ENCODE data around the gene RIF1. TPM values are rescaled to one million over a fixed set of nuclear protein-coding genes. Genes with fewer than 3 reads are reported as not detected.

The RIF1 gene
- total RNA-seq, 2 donors from 2014 or later, result 22.6 to 38.2 TPM

- Histone ChIP-seq H3K4me3 (no peak overlapping the region), H3K36me3 (replicated peaks in 1 of 2; ENCODE audit: insufficient read depth in 1 of 2, low read depth in 2 of 2) (no peaks in the 10 kb centered on the region), H3K9me3 (no peaks in the 10 kb centered on the region), H3K4me1 (no peaks in the 10 kb centered on the region), H3K27me3 (no peaks in the 10 kb centered on the region), H3K27ac (no peak overlapping the region)
- no peak for TF ChIP-seq POLR2A (IDR thresholded peaks at IDR 0.05)
- TF ChIP-seq, protein P1, sequence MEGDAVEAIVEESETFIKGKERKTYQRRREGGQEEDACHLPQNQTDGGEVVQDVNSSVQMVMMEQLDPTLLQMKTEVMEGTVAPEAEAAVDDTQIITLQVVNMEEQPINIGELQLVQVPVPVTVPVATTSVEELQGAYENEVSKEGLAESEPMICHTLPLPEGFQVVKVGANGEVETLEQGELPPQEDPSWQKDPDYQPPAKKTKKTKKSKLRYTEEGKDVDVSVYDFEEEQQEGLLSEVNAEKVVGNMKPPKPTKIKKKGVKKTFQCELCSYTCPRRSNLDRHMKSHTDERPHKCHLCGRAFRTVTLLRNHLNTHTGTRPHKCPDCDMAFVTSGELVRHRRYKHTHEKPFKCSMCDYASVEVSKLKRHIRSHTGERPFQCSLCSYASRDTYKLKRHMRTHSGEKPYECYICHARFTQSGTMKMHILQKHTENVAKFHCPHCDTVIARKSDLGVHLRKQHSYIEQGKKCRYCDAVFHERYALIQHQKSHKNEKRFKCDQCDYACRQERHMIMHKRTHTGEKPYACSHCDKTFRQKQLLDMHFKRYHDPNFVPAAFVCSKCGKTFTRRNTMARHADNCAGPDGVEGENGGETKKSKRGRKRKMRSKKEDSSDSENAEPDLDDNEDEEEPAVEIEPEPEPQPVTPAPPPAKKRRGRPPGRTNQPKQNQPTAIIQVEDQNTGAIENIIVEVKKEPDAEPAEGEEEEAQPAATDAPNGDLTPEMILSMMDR (IDR thresholded peaks at IDR 0.05), result no peak
- 62 to 65% methylated on average over 1 of the region's 1 CpG for WGBS, 2 donors
- no peak for DNase-seq
- intact Hi-C loops (cut with DNase I), result no loop called here
- no peak for ATAC-seq
These were observed 111.3 kb downstream of the RIF1 start for GRCh38 chr2:151520976-151521375.

DNA sequence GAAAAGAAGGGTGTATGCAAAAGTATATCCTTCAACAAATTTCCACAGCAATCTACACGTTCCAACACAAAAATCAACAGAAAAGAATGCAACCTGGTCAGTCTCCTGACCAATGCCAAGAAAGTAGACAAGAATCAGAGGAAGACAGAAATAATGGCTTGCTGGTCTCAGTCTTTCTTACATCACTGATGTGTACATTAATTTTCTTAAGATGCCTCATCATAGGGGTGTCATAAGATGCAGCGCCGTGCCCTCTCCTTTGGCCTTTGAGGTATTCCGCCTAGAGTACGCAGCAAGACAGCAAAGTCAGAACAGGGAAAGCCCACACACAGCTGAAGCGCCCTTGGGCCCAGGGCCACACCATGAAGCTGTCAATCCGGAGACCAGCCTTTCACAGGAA is 112.9 kb downstream of the RIF1 start:
- no peak for DNase-seq
- H3K27me3 ChIP-seq, result no peaks in the 10 kb centered on the region
- WGBS, 2 donors, result 88 to 91% methylated on average over 7 of the region's 7 CpGs
- intact Hi-C loops (cut with DNase I), result no loop called here
- H3K27ac ChIP-seq, result no peak overlapping the region
- ATAC-seq, result no peak
- H3K4me1 ChIP-seq, result no peaks in the 10 kb centered on the region
- no peaks in the 10 kb centered on the region for H3K9me3 ChIP-seq
- TF ChIP-seq, protein P1 (IDR thresholded peaks at IDR 0.05), result no peak
- no peak for TF ChIP-seq POLR2A (IDR thresholded peaks at IDR 0.05)
- no peak overlapping the region for H3K4me3 ChIP-seq
- H3K36me3 ChIP-seq (replicated peaks in 1 of 2; ENCODE audit: insufficient read depth in 1 of 2, low read depth in 2 of 2), result no peaks in the 10 kb centered on the region

GRCh38 chr2:151523850-151524249 is 114.1 kb downstream of the RIF1 start:
- Histone ChIP-seq H3K27me3 (no peaks in the 10 kb centered on the region), H3K36me3 (replicated peaks in 1 of 2; ENCODE audit: insufficient read depth in 1 of 2, low read depth in 2 of 2) (no peaks in the 10 kb centered on the region), H3K4me1 (no peaks in the 10 kb centered on the region), H3K4me3 (no peak overlapping the region), H3K9me3 (no peaks in the 10 kb centered on the region), H3K27ac (no peak overlapping the region)
- no peak for TF ChIP-seq POLR2A (IDR thresholded peaks at IDR 0.05)
- TF ChIP-seq, protein P1 (IDR thresholded peaks at IDR 0.05), result no peak
- WGBS, 2 donors, result 82 to 86% methylated on average over 3 of the region's 3 CpGs
- ATAC-seq, result no peak
- no peak for DNase-seq
- intact Hi-C loops (cut with DNase I), result no loop called here

GRCh38 chr2:151525821-151526373 is 116.2 kb downstream of the RIF1 start:
- intact Hi-C loops (cut with DNase I), result no loop called here
- 73 to 89% methylated on average over 8 to 9 of the region's 9 CpGs for WGBS, 2 donors

More at GRCh38 chr2:151525821-151526373, 116.2 kb downstream of the RIF1 start:
- Histone ChIP-seq H3K9me3 (no peaks in the 10 kb centered on the region), H3K4me3 (no peak overlapping the region), H3K27me3 (no peaks in the 10 kb centered on the region), H3K4me1 (no peaks in the 10 kb centered on the region), H3K27ac (no peak overlapping the region), H3K36me3 (replicated peaks in 1 of 2; ENCODE audit: insufficient read depth in 1 of 2, low read depth in 2 of 2) (no peaks in the 10 kb centered on the region)
- DNase-seq (no peak), ATAC-seq (no peak)
- TF ChIP-seq, protein P1 (IDR thresholded peaks at IDR 0.05), result no peak
- no peak for TF ChIP-seq POLR2A (IDR thresholded peaks at IDR 0.05)

Data from body of pancreas (tissue), 4 donors.